Activated CD4-positive, alpha-beta T cell treated with anti-CD3 and anti-CD28 coated beads, Interleukin-10, Interleukin-2, amounts not matched to agents 100 ng/mL and 50 ng/mL, durations not matched to agents 16 hours and 8 hours (primary cell): Measurements from ENCODE around the gene PLOD2.

ENCODE experiments used
- DNase-seq: peaks from one replicate; pipeline ENCODE4 v3.0.0-alpha.2; 2020

The PLOD2 gene

DNA sequence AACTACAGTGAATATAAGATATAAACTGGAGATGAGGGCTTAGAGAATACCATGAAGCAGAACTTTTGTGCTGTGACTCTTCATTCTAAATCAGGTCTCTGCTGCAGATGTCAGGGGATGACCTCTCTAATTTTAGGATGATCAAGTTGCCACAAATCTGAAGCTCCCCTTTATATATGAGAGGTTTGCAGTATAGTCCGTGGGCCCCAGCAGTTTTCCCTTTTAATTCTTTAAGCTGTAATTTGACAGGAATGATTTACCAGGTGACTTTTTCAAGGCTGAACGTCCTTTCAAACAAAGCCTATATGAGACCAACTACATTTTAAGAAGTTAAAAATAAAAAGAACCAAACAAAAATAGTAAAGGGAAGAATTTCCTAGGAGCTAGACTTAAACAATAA is 4.9 kb upstream of the PLOD2 start:
- no peak for DNase-seq

DNA sequence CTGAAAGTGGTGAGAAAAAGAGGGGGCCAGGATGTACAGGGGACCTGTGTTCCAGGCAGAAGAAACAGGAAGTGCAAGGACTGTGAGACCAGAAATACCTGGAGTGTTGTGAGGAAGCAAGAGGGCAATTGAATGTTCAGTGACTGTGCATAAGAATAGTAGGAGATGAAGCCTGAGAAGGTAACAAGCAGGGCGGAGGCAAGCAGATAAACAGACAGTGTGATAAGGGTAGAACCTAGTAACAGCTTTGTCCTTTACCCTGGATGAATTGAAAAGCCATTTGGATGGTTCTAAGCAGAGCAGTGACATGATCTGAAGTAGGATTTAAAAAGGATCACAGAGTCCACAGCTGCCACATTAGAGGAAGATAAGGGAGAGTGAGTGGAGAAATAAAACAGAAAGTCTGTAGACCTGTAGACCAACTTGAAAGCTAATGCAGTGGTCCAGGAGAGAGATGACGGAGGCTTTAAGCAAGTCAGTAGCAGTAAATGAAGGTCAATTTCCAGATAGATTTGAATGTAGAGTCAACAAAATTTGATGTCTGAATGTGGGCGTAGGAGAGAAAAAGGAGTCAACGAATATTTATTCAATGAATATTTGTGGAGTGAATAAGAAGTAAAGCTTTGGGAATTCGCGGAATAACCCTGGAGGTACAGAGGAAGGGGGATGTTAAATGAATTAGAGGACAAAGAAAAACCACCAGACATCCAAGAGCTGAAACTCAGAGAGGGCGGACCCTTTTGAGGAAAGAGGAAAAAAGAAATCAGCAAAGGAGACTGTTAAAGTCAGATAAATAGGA is 4.2 kb upstream of the PLOD2 start:
- DNase-seq: no peak

DNA sequence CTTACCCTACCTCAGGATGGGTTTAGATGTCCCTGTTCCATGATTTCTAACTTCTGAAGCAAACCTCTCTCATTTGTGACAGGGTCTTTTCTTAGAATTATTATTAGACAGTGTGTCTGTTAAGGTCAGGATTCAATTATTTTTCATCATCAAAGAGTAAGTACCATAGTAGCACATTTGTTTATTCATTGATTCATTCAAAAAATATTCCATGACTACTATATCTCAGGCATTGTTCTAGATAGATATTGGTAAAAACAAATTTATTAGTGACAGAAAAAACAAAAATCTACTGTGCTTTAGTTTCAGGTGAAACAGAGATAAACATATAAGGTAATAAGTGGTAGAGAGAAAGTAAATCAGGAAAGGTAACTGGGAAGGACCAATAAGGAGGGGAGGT is 3.5 kb upstream of the PLOD2 start:
- DNase-seq: no peak

DNA sequence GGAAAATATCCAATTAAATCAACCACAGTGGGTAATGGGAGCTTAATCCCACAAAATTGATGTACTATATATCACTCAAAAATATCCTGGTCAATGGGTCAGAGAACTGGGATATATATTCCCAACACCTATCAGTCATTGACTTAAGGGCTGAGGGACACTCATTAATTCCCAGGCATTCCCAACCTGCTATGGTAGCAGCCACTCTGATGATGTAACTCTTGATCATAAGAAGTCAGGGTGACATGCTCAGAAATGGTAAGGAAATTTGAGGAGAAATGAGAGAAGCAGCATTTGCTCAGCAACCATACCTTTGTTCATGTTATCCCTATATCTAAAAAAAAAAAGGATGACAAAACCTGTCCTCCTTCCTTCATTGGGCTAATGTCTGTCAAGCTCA is 3.1 kb upstream of the PLOD2 start:
- no peak for DNase-seq

DNA sequence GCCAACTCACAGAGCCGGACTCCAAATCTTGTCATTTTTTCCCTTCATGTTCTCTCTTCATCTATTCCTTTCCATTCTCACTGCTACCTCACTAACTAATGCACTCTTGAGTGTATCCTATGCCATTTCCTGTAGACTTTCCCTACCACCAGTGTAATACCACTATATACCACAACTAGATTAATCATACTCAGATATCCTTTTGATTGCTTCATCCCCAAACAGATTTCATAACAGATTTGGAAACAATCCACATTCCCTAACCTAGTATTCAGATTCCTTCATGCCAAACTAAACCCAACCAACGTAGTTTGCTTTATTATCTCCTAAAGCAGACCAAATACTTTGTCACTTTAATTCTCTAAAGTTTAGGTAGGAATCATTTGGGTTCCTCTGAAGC is 2.6 kb upstream of the PLOD2 start:
- no peak for DNase-seq

DNA sequence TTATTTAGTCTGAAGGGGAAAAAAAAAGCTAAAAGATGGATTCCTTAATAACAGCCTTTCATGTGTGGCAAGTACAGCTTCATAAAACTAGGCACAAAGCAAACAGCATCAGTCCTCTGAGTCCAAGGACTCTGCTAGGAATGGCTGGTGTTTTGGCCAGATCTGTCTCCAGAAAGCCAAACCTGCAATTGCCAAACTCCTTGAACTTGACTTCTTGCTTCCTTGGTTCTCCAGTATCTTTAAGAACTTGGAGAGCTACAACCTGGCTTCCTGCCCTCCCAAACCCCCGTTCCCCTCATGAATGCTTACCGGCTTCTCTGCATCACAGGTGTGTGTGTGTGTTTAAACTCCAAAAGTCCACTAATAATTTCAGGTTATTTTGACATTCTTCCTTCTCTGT is 1.6 kb upstream of the PLOD2 start:
- DNase-seq: no peak

DNA sequence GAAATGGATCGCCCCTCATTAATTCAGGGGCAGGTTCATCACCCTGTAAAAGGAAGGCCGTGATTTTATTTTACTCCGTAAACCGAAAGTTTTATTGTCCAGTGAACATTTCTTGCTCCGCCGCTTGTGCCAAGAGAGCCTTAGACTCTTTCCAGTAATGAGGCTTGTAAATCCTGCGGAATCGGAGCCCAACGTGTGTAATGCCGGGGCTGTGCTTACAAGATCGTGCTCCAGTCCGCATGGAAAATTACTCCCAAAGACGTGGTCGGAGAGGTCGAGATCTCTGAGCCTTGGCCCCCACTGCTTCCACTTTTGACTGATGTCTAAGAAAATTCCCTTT is 649 bp upstream of the PLOD2 start:
- no peak for DNase-seq

DNA sequence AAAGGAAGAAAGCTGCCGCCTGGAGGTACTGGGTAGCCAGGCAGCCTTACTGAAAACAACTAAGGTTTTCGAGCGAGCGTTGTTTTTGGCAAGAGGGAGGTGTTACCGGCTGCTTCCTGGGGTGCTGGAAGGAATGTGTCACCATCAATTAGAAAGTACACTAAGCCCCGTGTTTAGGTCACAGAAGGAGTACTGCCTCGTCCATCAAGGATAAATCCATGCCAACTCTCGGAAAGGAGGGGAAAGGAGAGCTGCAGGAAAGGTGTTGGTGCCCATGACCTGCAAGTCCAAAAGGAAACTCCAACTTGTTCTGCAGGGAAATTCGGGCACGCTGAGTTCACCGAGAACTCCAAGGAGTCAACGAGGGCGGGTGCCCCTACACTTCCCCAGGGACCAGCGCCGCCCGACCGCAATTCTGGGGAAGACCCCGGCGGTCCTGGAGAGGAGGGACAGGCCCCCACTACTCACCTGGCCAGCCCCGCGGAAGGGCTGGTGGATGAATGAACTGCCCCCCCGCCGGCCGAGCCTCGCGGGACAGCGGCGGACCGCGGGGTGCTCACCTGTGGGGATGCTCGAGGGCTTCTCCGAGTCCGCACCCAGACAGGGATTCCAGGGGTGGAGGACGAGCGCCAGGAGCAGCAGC is 542 bp downstream of the PLOD2 start:
- DNase-seq: peak; percentile 17

DNA sequence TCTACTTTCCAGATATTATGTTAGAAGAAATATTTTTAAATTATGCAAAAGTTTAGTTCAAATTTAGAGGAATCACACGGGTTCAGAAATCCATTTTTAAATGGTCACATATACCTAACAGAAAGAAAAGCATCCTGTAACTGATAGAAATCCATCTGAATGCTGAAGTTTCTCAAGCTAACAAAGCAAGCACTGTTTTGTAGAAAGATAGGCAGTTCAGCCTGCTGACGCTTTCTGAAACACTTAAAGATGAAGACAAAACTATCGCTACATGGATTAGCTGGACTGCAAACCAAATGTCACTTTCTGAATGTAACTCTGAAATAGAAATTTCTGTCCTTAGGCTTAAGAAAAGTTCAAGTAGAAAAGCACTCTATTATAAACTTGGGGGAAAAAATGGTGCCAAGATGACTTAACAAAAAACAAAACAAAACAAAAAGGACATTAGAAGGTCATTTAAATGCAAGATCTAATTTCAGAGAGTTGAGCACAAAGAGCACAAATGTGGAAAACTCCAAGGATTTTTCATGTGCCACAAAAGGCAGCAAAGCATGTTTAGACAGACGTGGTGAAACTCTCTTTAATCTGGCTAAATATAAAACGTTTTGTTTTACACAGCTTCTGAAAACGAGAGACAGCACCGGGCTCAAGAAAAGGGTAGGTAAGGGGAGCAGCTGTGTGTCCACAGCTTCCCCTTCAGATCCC is 1.2 kb downstream of the PLOD2 start:
- no peak for DNase-seq

DNA sequence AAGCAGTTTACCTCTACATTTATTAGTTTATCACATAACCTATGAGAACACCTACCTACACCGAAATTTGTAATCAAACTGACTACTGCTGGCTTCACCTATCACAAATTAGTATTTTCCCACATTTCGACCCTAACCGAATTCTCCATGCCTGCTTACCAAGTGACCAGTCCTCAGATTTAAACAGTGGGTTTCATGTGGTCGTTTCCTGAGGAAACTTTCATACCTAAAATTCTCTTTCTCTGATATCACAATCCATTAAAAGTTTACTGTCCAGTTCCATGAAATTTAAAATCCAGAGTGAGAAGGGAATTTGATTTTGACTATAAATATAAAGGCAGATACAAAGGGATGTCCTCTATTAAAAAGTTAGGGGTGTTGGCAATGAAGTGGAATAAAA is 1.9 kb downstream of the PLOD2 start:
- DNase-seq: no peak

DNA sequence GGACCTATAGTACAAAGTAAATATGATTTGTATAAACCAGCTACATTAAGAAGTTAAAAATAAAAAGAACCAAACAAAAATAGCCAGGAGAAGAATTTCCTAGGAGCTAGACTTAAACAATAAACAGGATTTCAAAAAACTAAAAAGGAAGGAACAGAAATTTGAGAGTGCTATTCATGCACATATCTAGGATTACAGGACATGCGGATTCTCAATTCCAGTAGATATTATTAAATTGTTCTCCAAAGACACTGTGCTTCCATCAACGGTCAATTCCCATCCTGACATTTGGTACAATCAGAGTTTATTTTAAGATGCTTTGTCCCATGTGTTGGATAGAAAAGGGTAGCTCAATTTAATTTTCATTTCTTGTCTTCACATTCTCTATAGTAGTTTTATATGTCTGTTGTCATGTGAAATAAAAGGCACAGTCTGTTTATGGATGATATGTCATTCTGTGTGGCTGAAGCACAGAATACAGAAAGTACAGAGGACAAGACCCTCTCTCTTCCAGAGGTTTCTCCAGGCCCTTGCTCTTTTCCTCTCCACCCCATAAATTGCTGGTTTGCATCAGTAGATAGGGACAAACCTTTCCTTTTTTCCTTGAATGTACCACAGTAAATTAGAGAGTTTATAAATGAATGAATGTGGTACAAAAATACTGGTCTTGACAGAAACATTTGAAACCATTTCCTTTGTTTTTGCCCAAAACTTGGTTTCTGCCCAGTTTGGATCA is 3.5 kb downstream of the PLOD2 start:
- no peak for DNase-seq

DNA sequence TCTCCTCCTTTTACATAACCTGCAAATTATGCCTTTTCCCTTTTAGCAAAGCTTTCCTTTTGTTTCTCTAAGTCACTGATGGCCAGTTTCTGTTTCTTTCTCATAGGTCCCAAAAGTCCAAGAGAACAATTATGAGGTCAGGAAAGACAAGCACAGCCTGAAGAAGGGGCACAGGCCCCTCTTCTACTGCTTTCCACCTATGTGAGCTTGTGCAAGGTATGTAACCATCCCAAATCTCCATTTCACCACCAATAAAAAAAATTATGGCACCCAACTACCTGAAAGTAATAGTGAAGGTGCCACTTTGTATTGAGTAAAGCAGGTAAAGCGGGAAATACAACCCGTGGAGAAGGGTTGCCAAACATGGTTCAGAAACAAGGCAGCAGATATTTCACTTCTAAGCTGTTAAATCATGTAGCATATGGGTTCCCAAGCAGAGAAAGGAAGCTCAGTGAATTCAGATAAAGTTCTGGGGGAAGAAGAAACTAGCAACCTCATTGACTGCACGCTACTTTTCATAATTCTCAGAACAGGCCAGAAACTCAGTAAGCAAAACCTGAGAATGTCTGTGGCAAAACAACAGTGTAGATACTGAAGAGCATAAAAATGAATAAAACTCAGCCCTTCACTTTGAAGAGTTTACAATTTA is 4.2 kb downstream of the PLOD2 start:
- DNase-seq: no peak

DNA sequence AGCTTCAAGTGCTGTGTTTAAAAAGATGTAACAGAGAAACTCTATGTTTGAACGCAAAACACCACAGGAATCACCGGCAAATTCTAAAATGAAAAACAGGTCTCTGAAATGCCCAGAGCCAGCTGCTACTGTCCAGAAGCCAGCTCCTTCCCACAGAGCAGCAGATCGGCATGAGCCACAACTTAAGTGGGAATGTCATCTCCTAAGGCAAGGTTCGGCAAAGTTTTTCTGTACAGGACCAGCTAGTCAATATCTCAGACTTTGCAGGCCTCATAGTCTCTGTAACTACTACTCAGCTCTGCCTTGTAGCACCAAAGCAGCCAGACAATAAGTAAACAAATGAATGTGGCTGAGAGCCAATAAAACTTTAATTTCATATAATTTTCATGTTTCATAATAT is 4.9 kb downstream of the PLOD2 start:
- no peak for DNase-seq

DNA sequence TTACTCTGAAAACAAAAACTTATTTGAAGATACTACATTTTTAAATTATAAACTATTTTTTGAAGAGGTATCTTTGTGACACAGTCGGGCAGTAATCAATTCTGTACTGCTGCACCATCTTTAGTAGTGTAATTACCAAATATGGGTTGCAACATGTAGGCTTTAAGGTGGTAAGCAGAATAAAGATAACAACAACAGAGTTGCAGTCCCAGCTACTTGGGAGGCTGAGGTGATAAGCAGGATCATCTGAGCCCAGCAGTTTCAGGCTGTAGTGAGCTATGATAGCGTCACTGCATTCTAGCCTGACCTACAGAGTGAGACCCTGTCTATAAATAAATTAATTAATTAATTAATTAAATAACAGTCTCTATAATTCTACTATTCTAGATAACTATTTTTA is 6.0 kb downstream of the PLOD2 start:
- DNase-seq: no peak

DNA sequence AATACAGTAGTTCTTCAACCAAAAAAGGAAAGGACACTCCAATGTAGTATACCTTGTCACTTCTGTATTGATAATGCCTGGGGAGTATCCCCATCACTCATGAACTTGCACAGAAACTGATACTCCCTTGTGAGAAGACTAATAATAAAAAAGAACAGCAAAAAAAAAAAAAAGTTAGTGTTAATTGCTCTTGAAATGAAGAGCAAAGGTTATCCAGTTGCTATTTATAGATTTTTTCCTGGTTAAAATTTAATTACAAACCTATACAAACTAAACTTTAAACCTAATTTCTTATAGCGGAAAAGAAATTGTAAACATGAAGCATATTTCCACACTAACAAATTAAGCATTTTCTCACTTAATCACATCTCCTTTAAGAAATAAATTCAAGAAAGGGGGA is 6.7 kb downstream of the PLOD2 start:
- DNase-seq: no peak

DNA sequence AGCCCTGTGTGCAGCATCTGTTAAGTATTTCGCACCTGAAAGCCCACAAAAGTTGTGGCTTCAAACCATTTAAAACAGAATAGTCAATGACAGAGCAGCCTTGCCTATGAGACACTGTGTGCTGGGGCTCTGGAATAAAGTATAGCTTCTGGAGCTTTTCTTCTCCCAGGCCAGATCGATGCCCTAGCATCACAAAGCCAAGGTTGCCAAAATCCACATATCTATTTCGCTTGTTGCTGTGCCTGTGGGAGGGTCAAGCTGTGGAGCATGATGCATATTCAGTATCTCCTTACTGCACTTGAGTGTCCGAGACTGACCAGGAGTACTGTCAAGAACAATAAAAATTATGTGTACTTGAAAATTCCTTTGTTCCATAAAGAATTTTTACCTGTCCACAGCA is 7.6 kb downstream of the PLOD2 start:
- no peak for DNase-seq

DNA sequence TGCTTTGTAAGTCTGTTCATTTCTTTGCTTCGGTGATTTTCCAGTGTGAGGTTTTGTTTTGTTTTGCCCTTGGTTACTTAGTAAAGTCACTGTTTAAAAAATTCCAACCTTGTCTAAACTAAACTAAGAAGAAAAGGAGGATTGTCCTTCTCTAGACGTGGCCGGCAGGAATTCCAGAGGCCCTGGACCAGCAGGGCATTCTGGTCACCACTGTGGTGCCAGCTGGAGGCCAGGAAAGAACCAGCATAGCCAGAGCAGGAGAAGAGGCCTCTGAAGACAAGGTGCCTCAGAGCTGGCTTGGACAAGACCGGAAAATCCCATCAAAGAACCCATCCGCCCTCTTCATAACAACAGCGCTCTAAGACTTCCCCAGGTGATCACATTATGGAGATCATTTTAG is 8.2 kb downstream of the PLOD2 start:
- DNase-seq: no peak

DNA sequence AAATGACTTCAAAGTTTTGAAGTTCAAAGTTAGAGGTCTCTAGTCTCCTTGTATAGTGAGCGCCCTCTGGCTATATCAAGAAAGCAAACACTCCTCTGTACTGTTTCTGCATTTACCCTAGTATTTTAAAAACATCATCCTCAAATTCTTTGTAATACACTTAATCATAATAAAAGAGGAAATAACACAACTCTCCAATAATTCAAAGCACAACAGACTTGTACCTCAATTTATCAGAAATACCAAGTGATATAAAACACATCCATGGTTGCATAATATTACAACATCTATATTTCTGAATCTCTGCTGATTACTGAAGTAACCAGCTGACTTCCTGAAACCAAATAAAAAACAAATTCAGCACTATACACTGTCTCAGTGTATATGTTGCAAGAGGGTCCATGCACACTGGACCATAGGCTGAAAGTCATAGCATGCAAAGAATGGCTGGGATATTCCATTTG is 12.5 kb downstream of the PLOD2 start:
- DNase-seq: no peak

DNA sequence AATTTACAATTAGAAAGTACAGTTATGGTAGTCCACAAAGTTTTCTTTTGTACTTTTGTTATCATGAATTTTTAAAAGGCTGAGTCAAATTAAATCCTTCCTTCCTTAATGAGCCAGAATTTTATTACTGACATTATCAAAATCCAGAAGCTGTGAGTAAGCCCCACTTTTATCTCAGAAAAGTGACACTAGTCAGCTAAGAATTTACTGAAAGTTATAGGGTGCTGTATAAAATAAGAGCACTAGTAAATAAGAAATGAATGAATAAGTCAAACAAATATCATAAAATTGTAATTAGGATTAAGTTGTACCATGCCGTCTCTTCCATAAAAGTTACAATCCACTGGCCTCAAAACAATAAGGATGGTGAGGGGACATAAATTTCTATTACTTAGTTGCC is 15.3 kb downstream of the PLOD2 start:
- no peak for DNase-seq

DNA sequence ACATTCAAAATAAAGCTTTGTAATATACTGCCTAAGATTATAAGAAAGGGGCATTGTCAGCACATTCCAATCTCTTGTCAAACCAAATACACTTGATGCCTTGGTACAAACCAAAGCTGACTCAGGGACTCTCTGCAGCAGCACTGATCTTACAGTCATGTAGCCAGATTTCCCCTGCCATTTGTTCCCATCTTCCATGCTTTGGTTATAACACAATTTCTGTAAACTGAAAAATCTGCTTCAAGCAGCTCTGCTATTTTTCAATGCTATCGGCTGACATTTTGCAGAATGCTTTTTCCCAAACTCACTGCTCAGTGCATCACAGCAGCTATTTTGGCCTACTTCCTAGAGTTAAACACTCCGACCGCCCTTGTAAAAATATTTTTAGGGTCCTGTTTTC is 18.2 kb downstream of the PLOD2 start:
- no peak for DNase-seq

DNA sequence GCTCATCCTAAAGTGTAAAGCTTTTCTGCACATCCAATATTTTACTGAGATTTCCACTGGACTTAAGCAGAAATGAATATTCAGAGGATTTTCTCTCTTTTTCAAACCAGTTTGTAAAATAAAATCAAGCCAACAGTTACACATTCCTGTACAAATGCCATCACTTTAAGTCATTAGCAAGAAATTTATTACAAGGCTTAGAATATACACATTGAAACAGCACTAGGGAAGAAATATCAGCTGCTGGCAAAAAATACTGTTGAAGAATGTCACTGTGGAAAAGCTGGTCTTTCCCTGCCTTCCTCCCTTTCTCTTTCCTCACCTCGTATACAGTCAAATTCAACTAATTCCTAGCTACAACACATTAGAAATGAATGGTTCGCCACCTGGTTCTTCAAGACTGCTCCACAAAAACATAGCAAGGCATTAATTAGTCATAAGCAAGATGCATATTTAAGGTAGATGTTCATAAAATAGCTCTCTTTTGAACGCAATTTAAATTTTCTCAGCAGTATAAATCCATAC is 21.3 kb downstream of the PLOD2 start:
- no peak for DNase-seq

DNA sequence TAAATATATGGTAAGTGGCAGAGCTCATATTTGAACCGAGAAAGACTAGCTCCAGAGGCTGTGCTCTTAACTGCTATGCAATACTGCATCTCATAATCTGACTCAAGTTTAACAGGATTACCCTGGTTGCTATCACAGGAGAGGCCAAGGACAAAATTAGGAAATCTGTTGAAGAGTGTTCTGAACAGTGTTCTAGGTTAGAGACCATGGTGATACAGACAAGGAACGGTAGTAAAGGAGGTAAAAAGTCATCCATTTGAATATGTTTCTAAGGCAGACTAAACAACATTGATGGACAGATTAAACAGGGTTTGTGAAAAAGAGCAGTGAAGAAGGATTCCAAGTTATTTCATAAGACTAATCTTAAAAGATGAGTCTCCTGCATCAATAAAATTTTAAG is 22.1 kb downstream of the PLOD2 start:
- DNase-seq: no peak

DNA sequence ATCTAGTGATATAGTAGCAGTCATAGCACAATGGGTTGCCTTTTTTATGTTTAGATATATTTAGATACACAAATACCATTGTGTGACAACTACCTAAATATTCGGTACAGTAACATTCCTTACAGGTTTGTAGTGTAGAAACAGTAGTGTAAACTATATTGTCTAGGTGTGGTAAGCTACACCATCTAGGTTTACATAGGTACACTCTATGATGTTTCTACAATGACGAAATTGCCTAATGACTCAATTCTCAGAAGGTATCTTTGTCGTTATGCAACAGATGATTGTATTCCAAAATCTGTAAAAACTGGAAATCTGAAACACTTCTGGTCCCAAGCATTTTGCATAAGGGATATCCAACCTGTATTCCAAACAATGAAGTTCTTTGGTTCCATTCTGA is 24.3 kb downstream of the PLOD2 start:
- no peak for DNase-seq
